Liver (tissue), 3 donors: ENCODE results near the gene NEK7.

Experiments used
- ATF3 ChIP-seq: IDR thresholded peaks from 2 replicates; pipeline ENCODE4 v1.6.1; 2016; ENCODE audit warnings: antibody characterized with exemption
- CTCF ChIP-seq: fragments of 150-350 bp; IDR thresholded peaks from 2 replicates; pipeline ENCODE4 v1.5.1; 2017; ENCODE audit warnings: improper control_type of control experiment, low read depth, low read length; ENCODE audit not compliant: missing input control
- TAF1 ChIP-seq: conservative IDR thresholded peaks from 2 replicates; pipeline ENCODE4 v1.6.1; 2016; ENCODE audit warnings: antibody characterized with exemption, mild to moderate bottlenecking
- donor health status: healthy.
- donor health status: healthy.

- TF ChIP-seq CTCF: no peak
- TF ChIP-seq ATF3: no peak
- TF ChIP-seq TAF1: no peak
Observed at GRCh38 chr1:198335663-198336062, 178.9 kb downstream of the NEK7 start.
